DND-41 (cell line): ENCODE results near the gene DGKH.

Experiments
- ATAC-seq: fragments of 200-7000 bp; cut with Tn5 transposase; 3 replicates; pipeline ENCODE4 v1.9.1; 2021; ENCODE audit warnings: low read depth; ENCODE audit not compliant: insufficient read depth
- DNase-seq: peaks from one replicate; pipeline ENCODE4 v3.0.0-alpha.2; 2020
- H2AFZ ChIP-seq: 2 replicates; pipeline ENCODE4 v1.6.0; 2012; ENCODE audit warnings: low read depth, low read length
- H3K27ac ChIP-seq: 2 replicates; pipeline ENCODE4 v1.5.1; 2012; ENCODE audit warnings: low read length, inconsistent platforms
- H3K27me3 ChIP-seq: fragments of 200-600 bp; sonication (generic); 2 replicates; pipeline ENCODE4 v1.6.0; 2012; ENCODE audit warnings: low read length, mild to moderate bottlenecking, inconsistent platforms; ENCODE audit not compliant: insufficient read depth, poor library complexity
- H3K36me3 ChIP-seq: 2 replicates; pipeline ENCODE4 v1.5.1; 2012; ENCODE audit warnings: low read length, inconsistent platforms; ENCODE audit not compliant: insufficient read depth
- H3K4me1 ChIP-seq: 2 replicates; pipeline ENCODE4 v1.5.1; 2012; ENCODE audit warnings: mild to moderate bottlenecking, low read length; ENCODE audit not compliant: insufficient read depth
- H3K4me2 ChIP-seq: 2 replicates; pipeline ENCODE4 v1.6.0; 2012; ENCODE audit warnings: mild to moderate bottlenecking, moderate library complexity, low read length, inconsistent platforms; ENCODE audit not compliant: insufficient read depth
- H3K4me3 ChIP-seq, 2 experiments: fragments of 200-600 bp in 1 of 2; shearing (Covaris generic) in 1 of 2; 2 replicates each; pipeline ENCODE4 v1.5.1; 2012 to 2016; ENCODE audit warnings: inconsistent platforms in 2 of 2, low read length in 2 of 2, mild to moderate bottlenecking in 2 of 2, low read depth in 1 of 2, moderate library complexity in 1 of 2
- H3K79me2 ChIP-seq: 2 replicates; pipeline ENCODE4 v1.6.0; 2012; ENCODE audit warnings: low read length, inconsistent platforms; ENCODE audit not compliant: insufficient read depth
- H3K9ac ChIP-seq: 2 replicates; pipeline ENCODE4 v1.6.0; 2012; ENCODE audit warnings: low read depth, mild to moderate bottlenecking, inconsistent platforms, low read length, moderate library complexity
- H3K9me3 ChIP-seq: 2 replicates; pipeline ENCODE4 v1.5.1; 2012; ENCODE audit warnings: low read length, moderate library complexity, mild to moderate bottlenecking, inconsistent platforms; ENCODE audit not compliant: insufficient read depth, severe bottlenecking
- H4K20me1 ChIP-seq: 2 replicates; pipeline ENCODE4 v1.6.0; 2012; ENCODE audit warnings: low read length; ENCODE audit not compliant: insufficient read depth
- CTCF ChIP-seq: IDR thresholded peaks from 2 replicates; pipeline ENCODE4 v1.5.1; 2012; ENCODE audit warnings: borderline replicate concordance, low read length, moderate library complexity, mild to moderate bottlenecking; ENCODE audit not compliant: poor library complexity, severe bottlenecking; ENCODE audit errors: extremely low read depth
- EZH2 ChIP-seq: IDR thresholded peaks from 3 replicates; pipeline ENCODE4 v1.6.1; 2012; ENCODE audit warnings: borderline replicate concordance, low read depth, mild to moderate bottlenecking, moderate library complexity, low read length, inconsistent platforms; ENCODE audit not compliant: severe bottlenecking

The DGKH gene

GRCh38 chr13:42002066-42002465 lies 46.4 kb upstream of the DGKH start:
- TF ChIP-seq EZH2 (no peak), CTCF (no peak)
- DNase-seq (no peak), ATAC-seq (no peak)
- no peaks in the 10 kb centered on the region for H3K79me2 ChIP-seq
- no peaks in the 10 kb centered on the region for H3K9me3 ChIP-seq
- no peak overlapping the region for H3K4me2 ChIP-seq
- H3K9ac ChIP-seq, result no peak overlapping the region
- no peak overlapping the region for H3K27ac ChIP-seq
- H3K36me3 ChIP-seq, result no peaks in the 10 kb centered on the region
- no peaks in the 10 kb centered on the region for H3K4me1 ChIP-seq
- no peaks in the 10 kb centered on the region for H3K27me3 ChIP-seq
- H3K4me3 ChIP-seq, result no peak overlapping the region
- no peaks in the 10 kb centered on the region for H4K20me1 ChIP-seq
- H2AFZ ChIP-seq, result no peak overlapping the region

- Histone ChIP-seq H3K4me2 (no peak overlapping the region), H3K27me3 (no peaks in the 10 kb centered on the region), H4K20me1 (no peaks in the 10 kb centered on the region), H3K27ac (no peak overlapping the region), H3K9ac (no peak overlapping the region), H2AFZ (no peak overlapping the region), H3K9me3 (no peaks in the 10 kb centered on the region), H3K79me2 (no peaks in the 10 kb centered on the region), H3K4me1 (no peaks in the 10 kb centered on the region), H3K4me3 (no peak overlapping the region), H3K36me3 (no peaks in the 10 kb centered on the region)
- DNase-seq (no peak), ATAC-seq (no peak)
- TF ChIP-seq CTCF, result no peak
- TF ChIP-seq EZH2, result no peak
Measured at GRCh38 chr13:42007844-42008243, 40.6 kb upstream of the DGKH start.

DNA sequence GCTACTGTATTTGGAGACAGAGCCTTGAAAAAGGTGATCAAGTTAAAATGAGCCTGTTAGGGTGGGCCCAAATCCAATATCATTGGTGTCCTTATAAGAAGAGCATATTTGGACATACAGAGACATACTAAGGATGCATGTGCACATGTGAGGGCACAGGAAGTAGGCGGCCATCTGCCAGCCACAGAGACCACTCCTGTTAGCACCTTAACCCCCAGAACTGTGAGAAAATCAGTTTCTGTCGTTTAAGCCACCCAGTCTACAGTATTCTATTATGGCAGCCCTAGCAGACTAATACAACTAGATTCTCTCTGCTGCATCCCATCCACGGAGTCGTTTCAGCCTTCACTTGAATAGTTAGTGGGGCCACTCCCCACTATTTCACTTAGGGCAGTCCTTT lies 39.4 kb upstream of the DGKH start:
- Histone ChIP-seq H3K4me3 (no peak overlapping the region), H3K27ac (no peak overlapping the region)

More for the DNA sequence above, 39.4 kb upstream of the DGKH start:
- Histone ChIP-seq H2AFZ (no peak overlapping the region), H3K4me2 (no peak overlapping the region), H4K20me1 (no peaks in the 10 kb centered on the region), H3K9ac (no peak overlapping the region), H3K9me3 (no peaks in the 10 kb centered on the region), H3K36me3 (no peaks in the 10 kb centered on the region), H3K79me2 (no peaks in the 10 kb centered on the region), H3K27me3 (no peaks in the 10 kb centered on the region), H3K4me1 (no peaks in the 10 kb centered on the region)
- ATAC-seq (peak; percentile 44; the same call in 1 of the 3 replicates), DNase-seq (no peak)
- no peak for TF ChIP-seq EZH2
- TF ChIP-seq CTCF, result no peak
